HCT116 (cell line): ENCODE measurements around the gene CT47C1. TPM values are rescaled to one million over a fixed set of nuclear protein-coding genes. Genes with fewer than 3 reads are reported as not detected.

Source experiments
- ATAC-seq: fragments of 200-7000 bp; cut with Tn5 transposase; 2 replicates; pipeline ENCODE4 v1.9.1; 2020; ENCODE audit warnings: mild to moderate bottlenecking, moderate library complexity
- BruUV-seq: library from RNA; stranded (reverse); fragments of 400-500 nt; replicated peaks from 2 replicates; lab custom pipeline; 2021; lab: Mats Ljungman, UMichigan
- CTCF ChIA-PET: fragments of 300-600 bp; sonication (Branson Sonifier 250); formaldehyde crosslinking; loops from one replicate; lab custom pipeline; 2021; ENCODE audit warnings: antibody characterized with exemption; lab: Charles Lee
- POLR2A ChIA-PET: fragments of 300-600, 350-600 bp; sonication (Branson Sonifier 250); formaldehyde crosslinking; loops from one replicate; lab custom pipeline; 2021; ENCODE audit warnings: antibody characterized with exemption; lab: Charles Lee
- RAD21 ChIA-PET, 2 experiments: fragments of 300-600 bp; sonication (Branson Sonifier 250); formaldehyde crosslinking; loops; one replicate each; lab custom pipeline; 2023; ENCODE audit warnings: low total read pairs in 2 of 2; ENCODE audit not compliant: uncharacterized antibody in 2 of 2, unreplicated experiment in 2 of 2, low non-redundant PET in 1 of 2; lab: Charles Lee
- DNase-seq: peaks from one replicate; pipeline ENCODE4 v3.0.0-alpha.2; 2010; ENCODE audit warnings: low read depth, low spot score
- H2AFZ ChIP-seq: fragments of 200-600 bp; shearing (Covaris generic), sonication (generic); 2 replicates; pipeline ENCODE4 v1.6.1; 2017; ENCODE audit warnings: low read depth, mixed run types, mixed read lengths, antibody characterized with exemption, low read length; ENCODE audit not compliant: poor library complexity, severe bottlenecking
- H3K27ac ChIP-seq: 2 replicates; pipeline ENCODE4 v1.5.1; 2012; ENCODE audit warnings: low read depth, low read length
- H3K27me3 ChIP-seq: fragments of 200-600 bp; sonication (generic); 2 replicates; pipeline ENCODE4 v1.6.1; 2016; ENCODE audit warnings: mixed run types, low read length, mixed read lengths; ENCODE audit not compliant: insufficient read depth
- H3K36me3 ChIP-seq, 2 experiments: fragments of 200-500 bp in 1 of 2; fragments of 200-600 bp in 1 of 2; sonication (Bioruptor generic) in 1 of 2; sonication (generic) in 1 of 2; 2 replicates each; pipeline versions ENCODE4 v1.5.1 to v1.6.1; 2014 to 2016; ENCODE audit warnings: low read length in 2 of 2, inconsistent platforms in 1 of 2, mixed read lengths in 1 of 2, mixed run types in 1 of 2; ENCODE audit not compliant: insufficient read depth in 2 of 2, control insufficient read depth in 1 of 2
- H3K4me1 ChIP-seq, 2 experiments: fragments of 200-600 bp in 1 of 2; sonication (generic) in 1 of 2; 2 replicates each; pipeline versions ENCODE4 v1.5.1 to v1.6.1; 2012 to 2017; ENCODE audit warnings: low read length in 2 of 2, inconsistent platforms in 1 of 2, mild to moderate bottlenecking in 1 of 2, mixed read lengths in 1 of 2, mixed run types in 1 of 2, moderate library complexity in 1 of 2; ENCODE audit not compliant: insufficient read depth in 2 of 2, control insufficient read depth in 1 of 2
- H3K4me2 ChIP-seq: fragments of 200-600 bp; sonication (generic); 2 replicates; pipeline ENCODE4 v1.6.1; 2017; ENCODE audit warnings: mixed run types, low read length, mixed read lengths
- H3K4me3 ChIP-seq, 2 experiments: fragments of 200-600 bp in 1 of 2; sonication (generic) in 1 of 2; replicated peaks in 1 of 2; 2 replicates each; pipeline ENCODE4 v1.5.1; 2011 to 2016; ENCODE audit warnings: low read length in 2 of 2, control low read depth in 1 of 2, low read depth in 1 of 2, mild to moderate bottlenecking in 1 of 2, mixed read lengths in 1 of 2, mixed run types in 1 of 2
- H3K79me2 ChIP-seq: fragments of 200-600 bp; sonication (generic); 2 replicates; pipeline ENCODE4 v1.6.1; 2017; ENCODE audit warnings: mild to moderate bottlenecking, mixed run types, low read length, moderate library complexity, mixed read lengths; ENCODE audit not compliant: insufficient read depth
- H3K9ac ChIP-seq: fragments of 200-600 bp; sonication (generic); 2 replicates; pipeline ENCODE4 v1.6.1; 2016; ENCODE audit warnings: low read length, mixed read lengths
- H3K9me2 ChIP-seq: fragments of 200-600 bp; sonication (generic), shearing (Covaris generic); 2 replicates; pipeline ENCODE4 v1.6.1; 2017; ENCODE audit warnings: mixed run types, mild to moderate bottlenecking, moderate library complexity; ENCODE audit not compliant: insufficient read depth
- H3K9me3 ChIP-seq, 2 experiments: fragments of 200-500 bp in 1 of 2; fragments of 200-600 bp in 1 of 2; sonication (Bioruptor generic) in 1 of 2; sonication (generic) in 1 of 2; 2 replicates each; pipeline ENCODE4 v1.6.1; 2014 to 2017; ENCODE audit warnings: low read length in 2 of 2, mixed read lengths in 2 of 2, inconsistent platforms in 1 of 2, low read depth in 1 of 2, mild to moderate bottlenecking in 1 of 2, mixed run types in 1 of 2, moderate library complexity in 1 of 2; ENCODE audit not compliant: control insufficient read depth in 1 of 2, insufficient read depth in 1 of 2
- H4K20me1 ChIP-seq: fragments of 200-600 bp; sonication (generic), shearing (Covaris generic); 2 replicates; pipeline ENCODE4 v1.6.1; 2017; ENCODE audit warnings: mixed run types, mild to moderate bottlenecking, moderate library complexity; ENCODE audit not compliant: insufficient read depth
- CEBPB ChIP-seq: IDR thresholded peaks from 2 replicates; pipeline ENCODE4 v1.6.1; 2012; ENCODE audit warnings: low read depth
- CTCF ChIP-seq, 3 experiments: fragments of 200-600 bp in 1 of 3; sonication (generic) in 1 of 3; IDR thresholded peaks in 2 of 3; conservative IDR thresholded peaks in 1 of 3; 2 replicates each; pipeline ENCODE4 v1.5.1; 2012 to 2017; ENCODE audit warnings: low read depth in 2 of 3, low read length in 2 of 3, antibody characterized with exemption in 1 of 3, borderline replicate concordance in 1 of 3, control low read depth in 1 of 3, mild to moderate bottlenecking in 1 of 3, mixed read lengths in 1 of 3, mixed run types in 1 of 3, moderate library complexity in 1 of 3; ENCODE audit not compliant: insufficient read depth in 1 of 3
- EGR1 ChIP-seq: IDR thresholded peaks from 2 replicates; pipeline ENCODE4 v1.6.1; 2012; ENCODE audit warnings: low read depth
- ELF1 ChIP-seq: IDR thresholded peaks from 2 replicates; pipeline ENCODE4 v1.6.1; 2012; ENCODE audit warnings: low read depth, borderline replicate concordance
- JUND ChIP-seq: IDR thresholded peaks from 2 replicates; pipeline ENCODE4 v1.6.1; 2012
- POLR2AphosphoS5 ChIP-seq: IDR thresholded peaks from 2 replicates; pipeline ENCODE4 v1.6.1; 2011; ENCODE audit warnings: mild to moderate bottlenecking, low read depth, low read length, moderate library complexity
- RAD21 ChIP-seq: IDR thresholded peaks from 2 replicates; pipeline ENCODE4 v1.6.1; 2012; ENCODE audit warnings: low read depth, mild to moderate bottlenecking
- SIN3A ChIP-seq: IDR thresholded peaks from 2 replicates; pipeline ENCODE4 v1.6.1; 2012; ENCODE audit warnings: low read depth
- SP1 ChIP-seq: IDR thresholded peaks from 2 replicates; pipeline ENCODE4 v1.6.1; 2012; ENCODE audit warnings: low read depth
- TCF7L2 ChIP-seq: IDR thresholded peaks from 2 replicates; pipeline ENCODE4 v1.7.0; 2011; ENCODE audit warnings: borderline replicate concordance, inconsistent platforms; ENCODE audit not compliant: insufficient read depth, insufficient read length; ENCODE audit errors: extremely low read depth
- YY1 ChIP-seq: IDR thresholded peaks from 2 replicates; pipeline ENCODE4 v1.6.1; 2011; ENCODE audit warnings: low read length, low read depth, moderate library complexity, mild to moderate bottlenecking; ENCODE audit not compliant: insufficient replicate concordance; ENCODE audit errors: extremely low read depth
- ZFX ChIP-seq: fragments of 450-650 bp; IDR thresholded peaks from 2 replicates; pipeline ENCODE4 v1.6.1; 2017
- ZNF274 ChIP-seq: fragments of 200-500 bp; sonication (Bioruptor generic); IDR thresholded peaks from 2 replicates; pipeline ENCODE4 v1.6.1; 2014; ENCODE audit warnings: mild to moderate bottlenecking, low read depth, low read length, inconsistent platforms
- intact Hi-C: fragments of 100-400 bp; cut with micrococcal nuclease; formaldehyde crosslinking; loops from 2 replicates; pipeline ENCODE4 v1.10.0; 2022
- total RNA-seq: library from RNA; stranded (reverse); gene quantifications from one replicate; pipeline ENCODE4 v1.2.1, GENCODE V29; 2021; ENCODE audit not compliant: unreplicated experiment

CT47C1 gene
- total RNA-seq, 1 experiment from 2014 or later = not detected

GRCh38 chrX:119082278-119082677, 9.5 kb downstream of the CT47C1 start:
- no peak overlapping the region for H2AFZ ChIP-seq
- H3K9ac ChIP-seq = no peak overlapping the region
- no peaks in the 10 kb centered on the region for H3K9me3 ChIP-seq
- no TSS peak for BruUV-seq
- ChIA-PET POLR2A (no interaction called here), CTCF (no interaction called here)
- H3K4me2 ChIP-seq = no peak overlapping the region
- H3K79me2 ChIP-seq = no peaks in the 10 kb centered on the region
- H3K27me3 ChIP-seq = no peaks in the 10 kb centered on the region
- ATAC-seq (no peak), DNase-seq (no peak)
- no peaks in the 10 kb centered on the region for H3K4me1 ChIP-seq
- intact Hi-C loops = no loop called here
- H4K20me1 ChIP-seq = no peaks in the 10 kb centered on the region
- H3K36me3 ChIP-seq = no peaks in the 10 kb centered on the region
- TF ChIP-seq ELF1 = no peak
- no peak for TF ChIP-seq CEBPB
- TF ChIP-seq CTCF (IDR thresholded peaks at IDR 0.05 in 2 of 3, conservative IDR thresholded peaks at IDR 0.05 in 1 of 3; ENCODE audit: borderline replicate concordance in 1 of 3, insufficient read depth in 1 of 3, low read depth in 2 of 3, low read length in 2 of 3) = no peak
- no peak for TF ChIP-seq SP1
- no peak for TF ChIP-seq YY1
- no peak for TF ChIP-seq ZNF274
- no peak for TF ChIP-seq JUND
- no peak for TF ChIP-seq TCF7L2
- no peak for TF ChIP-seq SIN3A
- no peak for TF ChIP-seq ZFX
- TF ChIP-seq EGR1 = no peak
- TF ChIP-seq POLR2AphosphoS5 = no peak
- no peak for TF ChIP-seq RAD21
- TF ChIP-seq, all 23 proteins: peak for 0
- Histone ChIP-seq H3K9me2 (no peaks in the 10 kb centered on the region), H3K4me3 (no peak overlapping the region), H3K27ac (no peak overlapping the region)
- RAD21 ChIA-PET = no interaction called here
